ENCODE data around the gene SLC35E2B. TPM values are rescaled to one million over a fixed set of nuclear protein-coding genes. Genes with fewer than 3 reads are reported as not detected.
"Not testable (repeated sequence)": the region's sequence is repeated elsewhere in the genome, so short reads cannot be mapped to it uniquely, and the experiment has no call there.

The SLC35E2B gene
- polyA plus RNA-seq, 2 of the 4 experiments (the other 2 are of a cell fraction) = 10.8 to 13.6 TPM

- DNase-seq (ENCODE audit: low read depth in 1 of 2, low spot score in 1 of 2) (peak; percentile 80 to 99), ATAC-seq (peak; percentile 94 to 97)
- CTCF ChIA-PET = interaction anchor here (1.0 kb wide), 1 partner anchor 45 kb away, joined by 4 read pairs; no protein-coding TSS in a partner anchor
- H3K9me3 ChIP-seq; FAIRE-seq; POLR2A ChIA-PET; H3K4me1 ChIP-seq; TF ChIP-seq FOSL2 (IDR thresholded peaks at IDR 0.05): not testable (repeated sequence)
- 3% methylated on average over 7 of the region's 78 CpGs for WGBS (ENCODE audit: missing lambda C conversion rate)
- Histone ChIP-seq H3K4me2 (peak within 1 kb of the TSS; percentile 57), H3K4me3 (peak within 1 kb of the TSS; percentile 66), H3K27ac (peak within 1 kb of the TSS; percentile 82 to 87)
- 0 out of 3 replicates have a peak, but pooled peaks have one; percentile 12 for TF ChIP-seq CTCF (IDR thresholded peaks at IDR 0.05)
- TF ChIP-seq PBX3 (IDR thresholded peaks at IDR 0.05) = 0 out of 2 replicates have a peak, but pooled peaks have one; percentile 41
- TF ChIP-seq FOSL2 (CRISPR knock-in tag; IDR thresholded peaks at IDR 0.05) = peak; percentile 28; the same call in 1 of the 2 replicates
- TF ChIP-seq REST (IDR thresholded peaks at IDR 0.05) = 0 out of 2 replicates have a peak, but pooled peaks have one; percentile 12
- 0 out of 5 replicates have a peak, but pooled peaks of 1 of the 2 experiments have one; percentile 32 for TF ChIP-seq JUN (IDR thresholded peaks at IDR 0.05)
- TF ChIP-seq KDM5A (IDR thresholded peaks at IDR 0.05) = peak; percentile 65
- peak; percentile 47; the same call in 1 of the 2 replicates for TF ChIP-seq MAX (IDR thresholded peaks at IDR 0.05)
Measured at GRCh38 chr1:1724035-1724864, 31.7 kb upstream of the SLC35E2B start, which contains the start of gene CDK11A. TSS of gene CDK11A (minus strand) at chr1:1724357. CDS start at chr1:1722818, 1,539 bp downstream.

GRCh38 chr1:1721201-1721600 is 28.6 kb upstream of the SLC35E2B start:
- POLR2A ChIA-PET = no interaction called here
- no peak for DNase-seq (ENCODE audit: low read depth in 1 of 2, low spot score in 1 of 2)
- ATAC-seq = no peak
- TF ChIP-seq ESRRA (IDR thresholded peaks at IDR 0.05; ENCODE audit: borderline replicate concordance, low read length) = no peak
- TF ChIP-seq ZSCAN20 (CRISPR knock-in tag; IDR thresholded peaks at IDR 0.05) = no peak
- no peak for TF ChIP-seq RARB (CRISPR knock-in tag; IDR thresholded peaks at IDR 0.05)
- no peak for TF ChIP-seq CBX2 (IDR thresholded peaks at IDR 0.05; ENCODE audit: borderline replicate concordance, low read depth)
- no peak for TF ChIP-seq PHF8 (IDR thresholded peaks at IDR 0.05; ENCODE audit: borderline replicate concordance, low read depth)
- TF ChIP-seq HES2 (IDR thresholded peaks at IDR 0.05) = no peak
- TF ChIP-seq FOSL2 (IDR thresholded peaks at IDR 0.05) = no peak
- TF ChIP-seq FOSL2 (CRISPR knock-in tag; IDR thresholded peaks at IDR 0.05) = no peak
- no peak for TF ChIP-seq ELK1 (IDR thresholded peaks at IDR 0.05; ENCODE audit: low read depth, low read length)
- TF ChIP-seq RCOR1 (IDR thresholded peaks at IDR 0.05; ENCODE audit: low read depth, low read length) = no peak
- no peak overlapping the region for H3K4me3 ChIP-seq
- H3K4me1 ChIP-seq = no peaks in the 10 kb centered on the region
- H3K27ac ChIP-seq = no peak overlapping the region
- no peak for FAIRE-seq
- no peaks in the 10 kb centered on the region for H3K9me3 ChIP-seq
- CTCF ChIA-PET = interaction anchor here (1.3 kb wide), 1 partner anchor 185 kb away, joined by 5 read pairs; no protein-coding TSS in a partner anchor
- H3K4me2 ChIP-seq = no peak overlapping the region
- 86% methylated on average over 7 of the region's 7 CpGs for WGBS (ENCODE audit: missing lambda C conversion rate)

GRCh38 chr1:1715109-1715883 is 22.7 kb upstream of the SLC35E2B start:
- H3K4me1 ChIP-seq; H3K9me3 ChIP-seq; ATAC-seq; POLR2A ChIA-PET; H3K27ac ChIP-seq; CTCF ChIA-PET; H3K4me3 ChIP-seq; H3K4me2 ChIP-seq; FAIRE-seq; DNase-seq (ENCODE audit: low read depth in 1 of 2, low spot score in 1 of 2): not testable (repeated sequence)
- 82% methylated on average over 10 of the region's 18 CpGs for WGBS (ENCODE audit: missing lambda C conversion rate)

GRCh38 chr1:1707897-1708296 is 15.3 kb upstream of the SLC35E2B start:
- H3K9me3 ChIP-seq; DNase-seq (ENCODE audit: low read depth in 1 of 2, low spot score in 1 of 2); H3K4me3 ChIP-seq; H3K4me2 ChIP-seq; CTCF ChIA-PET; POLR2A ChIA-PET; ATAC-seq; FAIRE-seq; H3K4me1 ChIP-seq; H3K27ac ChIP-seq: not testable (repeated sequence)
- no CpG with 5 or more reads among the region's 20 CpGs for WGBS (ENCODE audit: missing lambda C conversion rate)

Measured in A549 (cell line).